ENCODE results near the gene FMOD.
"Not testable (repeated sequence)": the region's sequence is repeated elsewhere in the genome, so short reads cannot be mapped to it uniquely, and the experiment has no call there.

FMOD gene

GRCh38 chr1:203304919-203305808, 45.8 kb downstream of the FMOD start, which contains the start of gene BTG2:
BTG2 (plus strand) TSS chr1:203305519; CDS start chr1:203305607, 88 bp downstream.
- DNase-seq: peak; percentile 78

- no peak for DNase-seq
These were observed 46.5 kb downstream of the FMOD start for GRCh38 chr1:203304391-203304918.

GRCh38 chr1:203302894-203303293, 48.0 kb downstream of the FMOD start:
- DNase-seq: no peak

GRCh38 chr1:203302456-203302855, 48.5 kb downstream of the FMOD start:
- DNase-seq: no peak

GRCh38 chr1:203301331-203301668, 49.6 kb downstream of the FMOD start:
- DNase-seq: no peak

GRCh38 chr1:203300441-203301330, 50.2 kb downstream of the FMOD start:
- DNase-seq: no peak

GRCh38 chr1:203299719-203300429, 51.0 kb downstream of the FMOD start:
- DNase-seq: not testable (repeated sequence)

- no peak for DNase-seq
These were observed 51.8 kb downstream of the FMOD start for GRCh38 chr1:203299169-203299568.

- DNase-seq: no peak
These were observed 54.4 kb downstream of the FMOD start for GRCh38 chr1:203296460-203297073.

- DNase-seq: no peak
These were observed 55.1 kb downstream of the FMOD start for GRCh38 chr1:203295796-203296195.

GRCh38 chr1:203291201-203292096, 59.5 kb downstream of the FMOD start:
- no peak for DNase-seq

Measured in NCI-H2081 treated with DMSO at 0.1 percent for 48 hours (cell line).